CD14-positive monocyte (primary cell): ENCODE data around the gene STEAP3. TPM values are rescaled to one million over a fixed set of nuclear protein-coding genes. Genes with fewer than 3 reads are reported as not detected.

Experiments
- DNase-seq, 3 donors: peaks; one replicate each; pipeline ENCODE4 v3.0.0-alpha.2; 2011 to 2022
- H2AFZ ChIP-seq: 2 replicates; pipeline ENCODE4 v1.6.0; 2012; ENCODE audit warnings: mild to moderate bottlenecking, low read depth, low read length, inconsistent platforms; ENCODE audit not compliant: insufficient read depth, poor library complexity, severe bottlenecking
- H3K27ac ChIP-seq, 2 donors: 1 replicate in 1 of 2; 2 replicates in 1 of 2; pipeline ENCODE4 v1.5.1; 2012 to 2013; ENCODE audit warnings: low read length in 2 of 2, control low read depth in 1 of 2, inconsistent platforms in 1 of 2, low read depth in 1 of 2, mild to moderate bottlenecking in 1 of 2
- H3K27me3 ChIP-seq, 2 donors: one replicate each; pipeline versions ENCODE4 v1.6.0 to v1.6.1; 2011 to 2013; ENCODE audit warnings: low read length in 2 of 2; ENCODE audit not compliant: control insufficient read depth in 2 of 2, insufficient read depth in 2 of 2
- H3K36me3 ChIP-seq, 2 donors: replicated peaks in 1 of 2; 1 replicate in 1 of 2; 2 replicates in 1 of 2; pipeline versions ENCODE4 v1.5.1 to v1.6.1; 2012 to 2013; ENCODE audit warnings: low read length in 2 of 2, control low read depth in 1 of 2, inconsistent platforms in 1 of 2, mild to moderate bottlenecking in 1 of 2; ENCODE audit not compliant: insufficient read depth in 2 of 2, control insufficient read depth in 1 of 2
- H3K4me1 ChIP-seq, 2 donors: 1 replicate in 1 of 2; 2 replicates in 1 of 2; pipeline versions ENCODE4 v1.5.1 to v1.6.1; 2012 to 2013; ENCODE audit warnings: low read length in 2 of 2, control low read depth in 1 of 2, inconsistent platforms in 1 of 2, mild to moderate bottlenecking in 1 of 2, moderate library complexity in 1 of 2; ENCODE audit not compliant: insufficient read depth in 2 of 2, control insufficient read depth in 1 of 2
- H3K4me2 ChIP-seq: replicated peaks from 2 replicates; pipeline ENCODE3; 2012; ENCODE audit warnings: low read length, moderate library complexity, mild to moderate bottlenecking; ENCODE audit not compliant: poor library complexity, severe bottlenecking; ENCODE audit errors: extremely low read depth
- H3K4me3 ChIP-seq, 3 experiments: fragments of 200-600 bp in 1 of 3; sonication (generic) in 1 of 3; replicated peaks in 1 of 3; 1 replicate in 2 of 3; 2 replicates in 1 of 3; pipeline ENCODE4 v1.5.1; 2011 to 2013; ENCODE audit warnings: low read length in 3 of 3, mild to moderate bottlenecking in 3 of 3, control low read depth in 2 of 3, low read depth in 2 of 3, inconsistent platforms in 1 of 3, moderate library complexity in 1 of 3
- H3K79me2 ChIP-seq: 2 replicates; pipeline ENCODE4 v1.6.0; 2012; ENCODE audit warnings: mild to moderate bottlenecking, control low read depth, inconsistent platforms, low read length, moderate library complexity; ENCODE audit not compliant: insufficient read depth
- H3K9ac ChIP-seq: 2 replicates; pipeline ENCODE4 v1.6.0; 2017; ENCODE audit warnings: low read length, mild to moderate bottlenecking; ENCODE audit not compliant: insufficient read depth, poor library complexity, severe bottlenecking
- H3K9me3 ChIP-seq, 2 donors: replicated peaks in 1 of 2; 1 replicate in 1 of 2; 2 replicates in 1 of 2; pipeline versions ENCODE4 v1.5.1 to v1.6.1; 2012 to 2013; ENCODE audit warnings: low read length in 2 of 2, control low read depth in 1 of 2; ENCODE audit not compliant: control insufficient read depth in 1 of 2, insufficient read depth in 1 of 2
- H4K20me1 ChIP-seq: 2 replicates; pipeline ENCODE4 v1.6.0; 2012; ENCODE audit warnings: mild to moderate bottlenecking, low read length, control low read depth, moderate library complexity; ENCODE audit not compliant: insufficient read depth
- H3K27ac Mint-ChIP-seq, 7 donors: one replicate each; pipeline ENCODE4 v1.8.0; 2020; ENCODE audit warnings: mild to moderate bottlenecking in 7 of 7, mixed read lengths in 7 of 7, moderate library complexity in 6 of 7, inconsistent platforms in 2 of 7
- H3K27me3 Mint-ChIP-seq, 3 donors: one replicate each; pipeline ENCODE4 v1.8.0; 2021 to 2022; ENCODE audit warnings: low read depth in 3 of 3, mild to moderate bottlenecking in 3 of 3, mixed read lengths in 3 of 3, moderate library complexity in 3 of 3, inconsistent platforms in 1 of 3
- H3K36me3 Mint-ChIP-seq, 2 donors: one replicate each; pipeline ENCODE4 v1.8.0; 2020; ENCODE audit warnings: mixed read lengths in 2 of 2, inconsistent platforms in 1 of 2, mild to moderate bottlenecking in 1 of 2
- H3K4me1 Mint-ChIP-seq: one replicate; pipeline ENCODE4 v1.8.0; 2020; ENCODE audit warnings: mild to moderate bottlenecking, mixed read lengths
- H3K4me3 Mint-ChIP-seq, 2 donors: one replicate each; pipeline ENCODE4 v1.8.0; 2020; ENCODE audit warnings: mild to moderate bottlenecking in 2 of 2, mixed read lengths in 2 of 2, moderate library complexity in 1 of 2
- H3K9me3 Mint-ChIP-seq, 7 donors: one replicate each; pipeline ENCODE4 v1.8.0; 2020 to 2022; ENCODE audit warnings: mixed read lengths in 7 of 7, mild to moderate bottlenecking in 6 of 7, moderate library complexity in 6 of 7, inconsistent platforms in 2 of 7
- WGBS: methylation state at CpG from one replicate; pipeline ENCODE4 v1.1.5; 2013; ENCODE audit warnings: missing lambda C conversion rate; ENCODE audit not compliant: insufficient coverage; 5-methylcytosine and 5-hydroxymethylcytosine counted together
- intact Hi-C, 2 donors: fragments of 100-400 bp; cut with micrococcal nuclease; formaldehyde crosslinking; loops; one replicate each; pipeline versions ENCODE4 v1.15.0 to v1.15.1; 2023
- polyA plus RNA-seq, 3 donors: library from polyadenylated mRNA; depleted of rRNA in 1 of 3; unstranded in 2 of 3; stranded (reverse) in 1 of 3; fragments of 300-500 nt in 2 of 3; fragments of >200 nt in 1 of 3; fragmentation: Illumina TruSeq in 2 of 3; gene quantifications; 1 replicate in 2 of 3; 2 replicates in 1 of 3; pipeline ENCODE4 v1.2.3, GENCODE V29; 2012 to 2021
- TF ChIP-seq, protein P1 (sequence below): fragments of 200-600 bp; IDR thresholded peaks from one replicate; pipeline ENCODE4 v1.8.0; 2022; ENCODE audit warnings: antibody characterized with exemption, mild to moderate bottlenecking

STEAP3 gene
- polyA plus RNA-seq, 3 donors = 3.0 to 10.7 (median 3.3) TPM

DNA sequence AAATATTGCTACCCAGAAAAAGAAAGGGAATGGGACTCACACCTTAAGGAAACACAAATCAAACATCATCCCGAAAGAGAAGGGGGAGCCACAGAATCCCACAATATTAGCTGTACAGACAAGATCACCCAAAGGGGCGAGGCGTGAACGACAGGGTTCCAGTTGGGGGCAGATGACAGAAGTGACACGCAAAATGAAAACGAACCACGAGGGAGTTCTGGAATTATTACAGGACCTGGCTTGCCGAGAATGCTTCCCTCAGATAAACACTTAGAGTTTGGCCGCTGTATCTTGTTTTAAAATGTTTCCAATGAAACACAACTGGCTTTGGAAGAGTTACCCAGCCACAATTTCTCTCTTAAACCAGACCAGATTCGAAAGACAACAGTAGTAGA is 82.6 kb downstream of the STEAP3 start:
- intact Hi-C loops = no loop called here
- Histone ChIP-seq H3K27ac (no peak overlapping the region), H4K20me1 (no peaks in the 10 kb centered on the region), H3K27me3 (no peaks in the 10 kb centered on the region), H3K9me3 (no peaks in the 10 kb centered on the region), H3K4me1 (no peaks in the 10 kb centered on the region), H3K79me2 (no peaks in the 10 kb centered on the region), H3K4me3 (no peak overlapping the region), H2AFZ (no peak overlapping the region), H3K4me2 (no peak overlapping the region), H3K9ac (no peak overlapping the region), H3K36me3 (no peaks in the 10 kb centered on the region)
- no peak overlapping the region for H3K4me3 Mint-ChIP-seq
- no peaks in the 10 kb centered on the region for H3K9me3 Mint-ChIP-seq
- TF ChIP-seq, protein P1, sequence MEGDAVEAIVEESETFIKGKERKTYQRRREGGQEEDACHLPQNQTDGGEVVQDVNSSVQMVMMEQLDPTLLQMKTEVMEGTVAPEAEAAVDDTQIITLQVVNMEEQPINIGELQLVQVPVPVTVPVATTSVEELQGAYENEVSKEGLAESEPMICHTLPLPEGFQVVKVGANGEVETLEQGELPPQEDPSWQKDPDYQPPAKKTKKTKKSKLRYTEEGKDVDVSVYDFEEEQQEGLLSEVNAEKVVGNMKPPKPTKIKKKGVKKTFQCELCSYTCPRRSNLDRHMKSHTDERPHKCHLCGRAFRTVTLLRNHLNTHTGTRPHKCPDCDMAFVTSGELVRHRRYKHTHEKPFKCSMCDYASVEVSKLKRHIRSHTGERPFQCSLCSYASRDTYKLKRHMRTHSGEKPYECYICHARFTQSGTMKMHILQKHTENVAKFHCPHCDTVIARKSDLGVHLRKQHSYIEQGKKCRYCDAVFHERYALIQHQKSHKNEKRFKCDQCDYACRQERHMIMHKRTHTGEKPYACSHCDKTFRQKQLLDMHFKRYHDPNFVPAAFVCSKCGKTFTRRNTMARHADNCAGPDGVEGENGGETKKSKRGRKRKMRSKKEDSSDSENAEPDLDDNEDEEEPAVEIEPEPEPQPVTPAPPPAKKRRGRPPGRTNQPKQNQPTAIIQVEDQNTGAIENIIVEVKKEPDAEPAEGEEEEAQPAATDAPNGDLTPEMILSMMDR = no peak
- H3K27ac Mint-ChIP-seq = no peak overlapping the region
- H3K4me1 Mint-ChIP-seq = peaks cover 6% of the 10 kb centered on the region
- peaks cover 0 to 2% (median 1%) of the 10 kb centered on the region in 3 donors for H3K27me3 Mint-ChIP-seq
- WGBS = 91% methylated on average over 6 of the region's 10 CpGs
- DNase-seq = no peak
- H3K36me3 Mint-ChIP-seq = peaks cover 8 to 12% of the 10 kb centered on the region in 2 donors

DNA sequence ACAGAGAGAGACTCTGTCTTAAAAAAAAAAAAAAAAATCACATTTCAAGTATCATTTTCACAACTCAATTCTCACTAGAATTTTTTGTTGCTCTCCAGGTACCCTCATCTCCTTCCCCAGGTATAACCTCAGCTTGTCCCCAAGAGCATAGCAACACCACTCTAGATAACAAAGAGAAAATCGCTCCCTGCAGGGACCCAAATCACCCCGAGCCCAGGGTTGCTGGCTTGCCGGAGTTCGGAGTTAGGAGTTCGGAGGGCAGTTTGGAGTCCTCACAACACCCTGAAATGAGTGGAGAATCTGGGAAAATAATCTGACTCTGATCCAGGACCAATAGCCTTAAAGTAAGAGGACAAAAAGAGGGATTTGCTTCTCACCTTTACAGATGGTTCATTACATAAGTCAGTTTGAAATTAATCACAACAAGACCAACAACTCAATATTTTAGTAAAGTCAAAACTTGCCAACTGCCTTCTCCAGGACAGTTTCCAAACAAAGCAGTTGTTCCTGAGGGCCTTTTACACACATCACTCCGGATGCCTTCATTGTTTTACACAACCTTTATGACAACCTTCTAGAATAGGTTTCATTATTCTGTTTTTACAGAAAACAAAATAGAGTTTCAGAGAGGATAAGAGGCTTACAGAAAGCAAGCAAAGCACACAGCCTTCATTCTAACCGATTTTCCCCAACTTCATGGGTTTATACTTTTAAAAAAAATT is 83.9 kb downstream of the STEAP3 start:
- H2AFZ ChIP-seq = no peak overlapping the region
- H3K4me1 ChIP-seq = no peaks in the 10 kb centered on the region
- Mint-ChIP-seq H3K9me3 (no peaks in the 10 kb centered on the region), H3K4me1 (peaks cover 6% of the 10 kb centered on the region), H3K27ac (no peak overlapping the region), H3K36me3 (peaks cover 10 to 18% of the 10 kb centered on the region in 2 donors), H3K27me3 (peaks cover 0 to 2% (median 1%) of the 10 kb centered on the region in 3 donors), H3K4me3 (no peak overlapping the region)
- WGBS = no CpG with 5 or more reads among the region's 7 CpGs
- TF ChIP-seq, protein P1 = no peak
- H3K9me3 ChIP-seq = no peaks in the 10 kb centered on the region
- H3K79me2 ChIP-seq = no peaks in the 10 kb centered on the region
- no peak for DNase-seq
- H3K4me2 ChIP-seq = no peak overlapping the region
- no peaks in the 10 kb centered on the region for H3K27me3 ChIP-seq
- no peak overlapping the region for H3K27ac ChIP-seq
- H3K4me3 ChIP-seq = no peak overlapping the region
- no peaks in the 10 kb centered on the region for H3K36me3 ChIP-seq
- H3K9ac ChIP-seq = no peak overlapping the region
- intact Hi-C loops = no loop called here
- H4K20me1 ChIP-seq = no peaks in the 10 kb centered on the region
